ENCODE data around the gene DDX25.

GRCh38 chr11:125947419-125948277 lies 43.3 kb downstream of the DDX25 start:
- TF ChIP-seq CTCF (IDR thresholded peaks at IDR 0.05; ENCODE audit: insufficient read depth, low read length, poor library complexity, severe bottlenecking) (no peak), EZH2phosphoT487 (conservative IDR thresholded peaks at IDR 0.05; ENCODE audit: low read length) (no peak)

Measured in SU-DHL-6 (cell line).